Left colon (tissue), 2 donors: ENCODE results near the gene ZNF568. TPM values are rescaled to one million over a fixed set of nuclear protein-coding genes. Genes with fewer than 3 reads are reported as not detected.

Experiments
- ATAC-seq: fragments of 200-7000 bp; cut with Tn5 transposase; one replicate; pipeline ENCODE4 v1.9.1; 2020; ENCODE audit warnings: mild to moderate bottlenecking, moderate library complexity
- DNase-seq, 2 donors: peaks; one replicate each; pipeline ENCODE4 v3.0.0-alpha.2; 2020
- intact Hi-C, 2 donors: fragments of 100-400 bp; cut with DNase I in 1 of 2; cut with micrococcal nuclease in 1 of 2; formaldehyde crosslinking; loops; one replicate each; pipeline versions ENCODE4 v1.11.2 to v1.14.0; 2022; cut with DNase I, micrococcal nuclease
- total RNA-seq, 2 donors: library from RNA; stranded (reverse); fragmentation: NEBNext Ultra II Directional; extraction: Animal tissue kit (Norgen Biotek cat#: 25700); gene quantifications; one replicate each; pipeline ENCODE4 v1.2.1, GENCODE V29; 2021
- donor health status: DM: no; HTN: no; CAD: no.
- donor health status: DM: yes; HTN: yes; CAD: no.

ZNF568 gene
- total RNA-seq, 2 donors from 2014 or later: 2.5 to 4.0 TPM

DNA sequence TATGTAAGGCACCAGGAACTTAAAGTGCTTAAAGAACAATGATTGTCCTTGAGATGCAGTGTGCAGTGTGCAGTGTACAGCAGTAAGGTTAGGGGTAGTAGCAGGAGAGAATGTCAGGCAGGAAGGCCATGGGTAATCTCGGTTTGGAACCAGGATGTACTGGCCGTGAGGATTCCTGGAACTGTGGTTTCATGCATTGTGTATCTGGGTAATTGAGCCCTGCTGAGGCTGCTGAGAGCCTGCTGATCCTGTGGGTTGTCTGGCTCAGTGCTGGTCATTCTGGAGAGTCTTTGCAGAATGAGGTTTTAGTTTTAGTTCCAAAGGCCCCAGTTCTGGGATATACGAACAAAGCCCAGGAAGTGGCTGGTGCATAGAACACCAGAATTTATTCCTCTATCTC, 71.0 kb downstream of the ZNF568 start:
- DNase-seq (no peak), ATAC-seq (no peak)
- intact Hi-C loops: no loop called here

GRCh38 chr19:36997152-36997842, 81.2 kb downstream of the ZNF568 start:
- intact Hi-C loops: no loop called here
- ATAC-seq (no peak), DNase-seq (no peak)

- ATAC-seq (no peak), DNase-seq (no peak)
- intact Hi-C loops: no loop called here
Observed at GRCh38 chr19:36997843-36998235, 81.7 kb downstream of the ZNF568 start.

DNA sequence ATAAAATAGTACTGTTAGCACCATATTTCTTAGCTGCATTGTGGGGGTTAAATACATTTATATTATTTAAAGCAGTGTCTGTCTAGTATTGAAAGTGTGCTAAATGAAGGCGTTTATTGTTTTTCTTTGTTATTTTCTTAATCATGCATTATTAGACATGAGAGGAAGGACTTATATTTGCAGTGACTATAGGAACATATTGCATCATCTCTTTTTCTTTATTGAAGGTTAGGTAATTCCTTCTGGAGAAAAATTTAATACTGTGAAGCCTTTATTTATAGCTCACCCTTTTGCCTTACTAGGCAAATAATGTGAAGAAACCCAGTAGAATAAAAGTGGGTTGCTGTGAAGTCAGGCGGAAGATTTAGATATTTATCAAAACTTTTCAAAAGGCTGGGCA, 83.2 kb downstream of the ZNF568 start:
- no peak for DNase-seq
- ATAC-seq: no peak
- intact Hi-C loops: no loop called here

- no peak for ATAC-seq
- intact Hi-C loops: no loop called here
Observed at GRCh38 chr19:37007587-37008220, 91.6 kb downstream of the ZNF568 start.

DNA sequence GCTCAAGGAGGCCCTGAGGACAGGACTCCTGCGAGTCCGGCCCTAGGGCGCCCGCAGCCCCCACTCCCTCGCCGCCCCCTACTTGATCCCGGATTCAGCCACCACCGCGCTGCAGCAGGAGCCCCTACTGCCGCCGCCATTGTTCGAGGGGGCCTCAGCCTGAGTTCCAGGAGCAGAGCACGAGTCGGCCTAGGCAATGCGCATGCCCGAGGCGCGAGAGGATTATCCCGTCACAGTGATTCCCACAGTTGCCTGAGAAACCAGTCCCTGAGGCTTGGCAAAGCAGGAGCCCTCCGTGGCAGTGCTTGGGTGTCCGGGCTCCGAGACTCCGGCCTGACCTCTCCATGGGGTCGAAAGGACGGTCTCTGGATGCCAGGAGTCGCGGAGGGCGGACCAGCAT, 93.7 kb downstream of the ZNF568 start:
- ATAC-seq: no peak
- intact Hi-C loops: no loop called here
- no peak for DNase-seq

More at GRCh38 chr19:37007587-37008220, 91.6 kb downstream of the ZNF568 start:
- DNase-seq: peak in 1 of 2 donors; percentile 37

GRCh38 chr19:37012093-37012745, 96.1 kb downstream of the ZNF568 start:
- no peak for ATAC-seq
- intact Hi-C loops: no loop called here
- DNase-seq: no peak

- ATAC-seq: no peak
- no peak for DNase-seq
- intact Hi-C loops: no loop called here
Observed at GRCh38 chr19:37014456-37014855, 98.3 kb downstream of the ZNF568 start.

- intact Hi-C loops: no loop called here
- ATAC-seq: no peak
- no peak for DNase-seq
Observed at GRCh38 chr19:37045140-37045539, 129.0 kb downstream of the ZNF568 start.

Other genes with a start within 250 kb of the ZNF568 start
- gene ZNF461, start 249.5 kb upstream of the ZNF568 start, total RNA-seq: 1 to 10 TPM; 3.5 to 4.2 TPM
- gene ZNF567, start 228.7 kb upstream of the ZNF568 start, total RNA-seq: 1 to 10 TPM; 3.8 to 4.7 TPM
- 1 to 10 TPM; 1.2 to 1.3 TPM for gene ZNF850, start 143.5 kb upstream of the ZNF568 start, total RNA-seq
- 1 to 10 TPM; 3.3 to 5.2 TPM for gene ZNF790, start 77.9 kb upstream of the ZNF568 start, total RNA-seq
- gene ZNF345, start 65.5 kb upstream of the ZNF568 start, total RNA-seq: 1 to 10 TPM; 2.8 to 3.6 TPM
- gene ZNF829, start within 50 bp of the ZNF568 start, total RNA-seq: 1 to 10 TPM in 1 of 2 donors, under 1 TPM in 1; 0.73 to 1.3 TPM
- gene ZNF420, start 162.1 kb downstream of the ZNF568 start, total RNA-seq: 1 to 10 TPM; 6.4 to 6.7 TPM